ENCODE data around the gene COX15. TPM values are rescaled to one million over a fixed set of nuclear protein-coding genes. Genes with fewer than 3 reads are reported as not detected.

The COX15 gene
- polyA plus RNA-seq, 1 donor (not counting 4 experiments of a cell fraction or from before 2014, with no cell fraction given), result 27.1 TPM

DNA sequence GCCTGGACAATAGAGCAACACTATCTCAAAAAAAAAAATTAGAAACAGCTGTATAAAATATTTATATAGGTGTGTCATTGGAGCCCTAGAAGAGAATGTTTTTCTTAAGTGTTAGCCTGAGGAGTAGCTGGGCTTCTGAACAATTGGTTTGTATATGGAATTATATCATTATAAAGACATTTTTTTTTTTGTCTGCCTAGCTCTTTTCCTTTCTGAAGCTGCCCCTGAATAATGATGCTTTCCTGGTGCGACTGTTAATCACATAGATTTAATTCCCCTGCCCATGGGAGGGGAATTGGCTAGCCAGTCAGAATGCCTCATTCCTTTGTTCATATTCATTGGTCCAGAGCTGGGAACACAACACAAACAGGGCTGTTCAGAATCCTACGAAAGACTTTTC, 36.6 kb upstream of the COX15 start:
- Histone ChIP-seq H3K27me3 (ENCODE audit: control insufficient read depth, extremely low read depth, insufficient read depth, low read length) (no peaks in the 10 kb centered on the region), H3K4me3 (ENCODE audit: control insufficient read depth in 2 of 3, extremely low read depth in 1 of 3, insufficient read depth in 2 of 3, low read depth in 1 of 3, low read length in 3 of 3) (no peak overlapping the region), H3K9me1 (ENCODE audit: control insufficient read depth, extremely low read depth, insufficient read depth, low read length) (no peaks in the 10 kb centered on the region), H3K9ac (ENCODE audit: control insufficient read depth, extremely low read depth, insufficient read depth, low read length) (no peak overlapping the region), H4K20me1 (ENCODE audit: control insufficient read depth, extremely low read depth, insufficient read depth, low read length) (no peaks in the 10 kb centered on the region), H3K4me2 (ENCODE audit: control insufficient read depth, extremely low read depth, insufficient read depth, low read depth, low read length) (no peak overlapping the region), H3K36me3 (ENCODE audit: control insufficient read depth in 2 of 2, extremely low read depth in 1 of 2, insufficient read depth in 2 of 2, low read length in 2 of 2) (no peaks in the 10 kb centered on the region), H3K9me3 (ENCODE audit: control insufficient read depth, low read depth, low read length) (no peaks in the 10 kb centered on the region), H3K27ac (ENCODE audit: control insufficient read depth, insufficient read depth, low read length) (no peak overlapping the region), H3K79me2 (ENCODE audit: control insufficient read depth, insufficient read depth, low read length) (no peaks in the 10 kb centered on the region), H3K4me1 (ENCODE audit: control insufficient read depth, extremely low read depth, insufficient read depth, low read length) (no peaks in the 10 kb centered on the region), H2AFZ (ENCODE audit: control insufficient read depth, low read length) (no peak overlapping the region)
- TF ChIP-seq, protein P1, sequence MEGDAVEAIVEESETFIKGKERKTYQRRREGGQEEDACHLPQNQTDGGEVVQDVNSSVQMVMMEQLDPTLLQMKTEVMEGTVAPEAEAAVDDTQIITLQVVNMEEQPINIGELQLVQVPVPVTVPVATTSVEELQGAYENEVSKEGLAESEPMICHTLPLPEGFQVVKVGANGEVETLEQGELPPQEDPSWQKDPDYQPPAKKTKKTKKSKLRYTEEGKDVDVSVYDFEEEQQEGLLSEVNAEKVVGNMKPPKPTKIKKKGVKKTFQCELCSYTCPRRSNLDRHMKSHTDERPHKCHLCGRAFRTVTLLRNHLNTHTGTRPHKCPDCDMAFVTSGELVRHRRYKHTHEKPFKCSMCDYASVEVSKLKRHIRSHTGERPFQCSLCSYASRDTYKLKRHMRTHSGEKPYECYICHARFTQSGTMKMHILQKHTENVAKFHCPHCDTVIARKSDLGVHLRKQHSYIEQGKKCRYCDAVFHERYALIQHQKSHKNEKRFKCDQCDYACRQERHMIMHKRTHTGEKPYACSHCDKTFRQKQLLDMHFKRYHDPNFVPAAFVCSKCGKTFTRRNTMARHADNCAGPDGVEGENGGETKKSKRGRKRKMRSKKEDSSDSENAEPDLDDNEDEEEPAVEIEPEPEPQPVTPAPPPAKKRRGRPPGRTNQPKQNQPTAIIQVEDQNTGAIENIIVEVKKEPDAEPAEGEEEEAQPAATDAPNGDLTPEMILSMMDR (optimal IDR thresholded peaks at IDR 0.05 in 1 of 3, IDR thresholded peaks at IDR 0.05 in 1 of 3, conservative IDR thresholded peaks at IDR 0.05 in 1 of 3; ENCODE audit: extremely low read depth in 1 of 3, insufficient read depth in 2 of 3, low read length in 3 of 3), result no peak
- TF ChIP-seq EZH2 (IDR thresholded peaks at IDR 0.05; ENCODE audit: low read length), result no peak
- DNase-seq (ENCODE audit: low read depth, low spot score) (no peak), FAIRE-seq (no peak)
- dilution Hi-C loops (cut with MboI; ENCODE audit: extremely low pct_ligation_motif_present, low sequenced_read_pairs), result no loop called here

DNA sequence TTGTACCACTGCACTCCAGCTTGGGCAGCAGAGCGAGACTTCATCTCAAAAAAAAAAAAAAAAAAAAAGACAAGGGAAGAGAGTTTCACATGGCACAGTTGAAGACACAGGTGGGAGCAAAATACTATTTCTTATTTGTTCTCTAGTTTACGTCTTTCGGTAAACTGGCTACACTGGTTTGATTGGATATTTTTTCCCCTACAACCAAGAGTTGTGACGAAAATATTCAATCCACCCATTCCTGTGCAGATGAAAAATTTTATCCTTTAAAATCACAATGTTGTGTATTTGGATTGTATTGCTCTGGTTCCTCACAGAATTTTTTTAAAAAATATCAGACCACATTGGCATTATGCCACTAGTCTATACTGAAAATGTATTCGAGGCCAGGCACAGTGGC, 36.0 kb upstream of the COX15 start:
- dilution Hi-C loops (cut with MboI; ENCODE audit: extremely low pct_ligation_motif_present, low sequenced_read_pairs), result no loop called here

More for the DNA sequence above, 36.0 kb upstream of the COX15 start:
- TF ChIP-seq EZH2 (IDR thresholded peaks at IDR 0.05; ENCODE audit: low read length), result no peak
- TF ChIP-seq, protein P1 (optimal IDR thresholded peaks at IDR 0.05 in 1 of 3, IDR thresholded peaks at IDR 0.05 in 1 of 3, conservative IDR thresholded peaks at IDR 0.05 in 1 of 3; ENCODE audit: extremely low read depth in 1 of 3, insufficient read depth in 2 of 3, low read length in 3 of 3), result no peak
- Histone ChIP-seq H3K9me3 (ENCODE audit: control insufficient read depth, low read depth, low read length) (no peaks in the 10 kb centered on the region), H3K4me1 (ENCODE audit: control insufficient read depth, extremely low read depth, insufficient read depth, low read length) (no peaks in the 10 kb centered on the region), H3K36me3 (ENCODE audit: control insufficient read depth in 2 of 2, extremely low read depth in 1 of 2, insufficient read depth in 2 of 2, low read length in 2 of 2) (no peaks in the 10 kb centered on the region), H3K9ac (ENCODE audit: control insufficient read depth, extremely low read depth, insufficient read depth, low read length) (no peak overlapping the region), H3K4me3 (ENCODE audit: control insufficient read depth in 2 of 3, extremely low read depth in 1 of 3, insufficient read depth in 2 of 3, low read depth in 1 of 3, low read length in 3 of 3) (no peak overlapping the region), H3K9me1 (ENCODE audit: control insufficient read depth, extremely low read depth, insufficient read depth, low read length) (no peaks in the 10 kb centered on the region), H3K79me2 (ENCODE audit: control insufficient read depth, insufficient read depth, low read length) (no peaks in the 10 kb centered on the region), H3K4me2 (ENCODE audit: control insufficient read depth, extremely low read depth, insufficient read depth, low read depth, low read length) (no peak overlapping the region), H2AFZ (ENCODE audit: control insufficient read depth, low read length) (no peak overlapping the region), H3K27me3 (ENCODE audit: control insufficient read depth, extremely low read depth, insufficient read depth, low read length) (no peaks in the 10 kb centered on the region), H3K27ac (ENCODE audit: control insufficient read depth, insufficient read depth, low read length) (no peak overlapping the region), H4K20me1 (ENCODE audit: control insufficient read depth, extremely low read depth, insufficient read depth, low read length) (no peaks in the 10 kb centered on the region)
- DNase-seq (ENCODE audit: low read depth, low spot score) (no peak), FAIRE-seq (no peak)

Measured in keratinocyte (primary cell).